CD4-positive, alpha-beta T cell (primary cell): Measurements from ENCODE around the gene TMEM54. TPM values are rescaled to one million over a fixed set of nuclear protein-coding genes. Genes with fewer than 3 reads are reported as not detected.

Experiments
- ATAC-seq: fragments of 200-7000 bp; cut with Tn5 transposase; one replicate; pipeline ENCODE4 v1.10.0; 2022; ENCODE audit warnings: mild to moderate bottlenecking; ENCODE audit not compliant: poor library complexity
- CTCF ChIA-PET: fragments of 350-600 bp; sonication (Branson Sonifier 250); formaldehyde crosslinking; loops from one replicate; lab custom pipeline; 2021; ENCODE audit warnings: antibody characterized with exemption, inconsistent platforms; lab: Charles Lee
- POLR2A ChIA-PET: fragments of 350-600 bp; sonication (Branson Sonifier 250); formaldehyde crosslinking; loops from one replicate; lab custom pipeline; 2021; ENCODE audit warnings: antibody characterized with exemption, inconsistent platforms; lab: Charles Lee
- DNase-seq, 14 experiments: peaks; one replicate each; pipeline ENCODE4 v3.0.0-alpha.2; 2013 to 2020; ENCODE audit warnings: mixed read lengths in 2 of 14
- H3K27ac ChIP-seq, 2 donors: one replicate each; pipeline versions ENCODE4 v1.5.1 to v1.7.0; 2013; ENCODE audit warnings: low read length in 2 of 2, low read depth in 1 of 2, mild to moderate bottlenecking in 1 of 2
- H3K27me3 ChIP-seq, 2 experiments: 1 replicate in 1 of 2; 2 replicates in 1 of 2; pipeline versions ENCODE4 v1.6.1 to v1.7.0; 2013; ENCODE audit warnings: low read length in 2 of 2, control low read depth in 1 of 2, mild to moderate bottlenecking in 1 of 2, moderate library complexity in 1 of 2; ENCODE audit not compliant: insufficient read depth in 2 of 2, control insufficient read depth in 1 of 2
- H3K36me3 ChIP-seq: one replicate; pipeline ENCODE4 v1.6.1; 2013; ENCODE audit warnings: low read length, control low read depth; ENCODE audit not compliant: insufficient read depth
- H3K4me1 ChIP-seq: one replicate; pipeline ENCODE4 v1.6.1; 2013; ENCODE audit warnings: low read length, control low read depth; ENCODE audit not compliant: insufficient read depth
- H3K4me3 ChIP-seq: one replicate; pipeline ENCODE4 v1.5.1; 2013; ENCODE audit warnings: mild to moderate bottlenecking, low read length, moderate library complexity
- H3K9me3 ChIP-seq, 2 experiments: 1 replicate in 1 of 2; 2 replicates in 1 of 2; pipeline versions ENCODE4 v1.6.1 to v1.7.0; 2013; ENCODE audit warnings: low read length in 2 of 2, mild to moderate bottlenecking in 2 of 2, control low read depth in 1 of 2, moderate library complexity in 1 of 2; ENCODE audit not compliant: control insufficient read depth in 1 of 2, insufficient read depth in 1 of 2
- H3K27ac Mint-ChIP-seq: one replicate; pipeline ENCODE4 v1.8.0; 2020; ENCODE audit warnings: mixed read lengths
- H3K27me3 Mint-ChIP-seq: one replicate; pipeline ENCODE4 v1.8.0; 2021; ENCODE audit warnings: mixed read lengths
- H3K36me3 Mint-ChIP-seq: one replicate; pipeline ENCODE4 v1.8.0; 2021; ENCODE audit warnings: low read depth, mixed read lengths
- H3K4me1 Mint-ChIP-seq: one replicate; pipeline ENCODE4 v1.8.0; 2021; ENCODE audit warnings: low read depth, mixed read lengths
- H3K4me3 Mint-ChIP-seq: one replicate; pipeline ENCODE4 v1.8.0; 2020; ENCODE audit warnings: mild to moderate bottlenecking, mixed read lengths
- H3K9me3 Mint-ChIP-seq: one replicate; pipeline ENCODE4 v1.8.0; 2020; ENCODE audit warnings: mixed read lengths
- intact Hi-C, 2 experiments: fragments of 100-400 bp; cut with DNase I in 1 of 2; cut with micrococcal nuclease in 1 of 2; formaldehyde crosslinking; loops; one replicate each; pipeline versions ENCODE4 v1.15.1 to v1.9.0; 2023 to 2025; cut with DNase I, micrococcal nuclease
- total RNA-seq, 174 experiments: library from RNA in 2 of 174; stranded (reverse) in 2 of 174; gene quantifications; one replicate each; pipeline ENCODE4 v1.2.3 and lab custom pipeline; 2021 to 2026
- TF ChIP-seq, protein P1 (sequence below): fragments of 200-600 bp; IDR thresholded peaks from one replicate; pipeline ENCODE4 v1.8.0; 2022; ENCODE audit warnings: antibody characterized with exemption, mild to moderate bottlenecking

TMEM54 gene
- total RNA-seq, 2 experiments from 2014 or later: not detected

DNA sequence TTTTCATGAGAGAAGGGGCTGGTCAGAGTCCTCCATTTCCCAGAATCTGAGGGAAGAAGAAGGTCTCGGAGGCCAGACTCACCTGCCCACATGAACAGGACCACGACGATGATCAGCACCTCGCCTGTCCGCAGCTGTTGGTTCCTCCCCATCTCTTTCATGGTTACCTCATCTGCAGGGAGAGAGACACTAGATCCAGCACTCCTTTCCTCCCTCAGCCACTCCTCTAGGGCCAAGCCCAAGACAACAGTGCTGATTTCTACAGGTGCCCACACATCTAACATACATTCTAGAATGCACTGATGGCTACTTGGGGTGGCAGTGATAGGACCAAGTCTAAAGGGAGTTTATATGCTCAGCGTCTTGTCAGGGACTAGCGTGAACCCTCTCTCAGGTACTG lies 33.5 kb downstream of the TMEM54 start:
- Histone ChIP-seq H3K27me3 (peaks cover 24 to 29% of the 10 kb centered on the region in 2 experiments), H3K9me3 (no peaks in the 10 kb centered on the region), H3K4me3 (no peak overlapping the region), H3K4me1 (peaks cover 16% of the 10 kb centered on the region), H3K27ac (no peak overlapping the region), H3K36me3 (no peaks in the 10 kb centered on the region)
- Mint-ChIP-seq H3K4me1 (peaks cover 15% of the 10 kb centered on the region), H3K9me3 (no peaks in the 10 kb centered on the region), H3K4me3 (no peak overlapping the region), H3K27me3 (peaks cover 39% of the 10 kb centered on the region), H3K36me3 (peaks cover 14% of the 10 kb centered on the region), H3K27ac (no peak overlapping the region)
- CTCF ChIA-PET: no interaction called here
- POLR2A ChIA-PET: no interaction called here
- intact Hi-C loops: no loop called here
- no peak for DNase-seq
- no peak for ATAC-seq
- TF ChIP-seq, protein P1, sequence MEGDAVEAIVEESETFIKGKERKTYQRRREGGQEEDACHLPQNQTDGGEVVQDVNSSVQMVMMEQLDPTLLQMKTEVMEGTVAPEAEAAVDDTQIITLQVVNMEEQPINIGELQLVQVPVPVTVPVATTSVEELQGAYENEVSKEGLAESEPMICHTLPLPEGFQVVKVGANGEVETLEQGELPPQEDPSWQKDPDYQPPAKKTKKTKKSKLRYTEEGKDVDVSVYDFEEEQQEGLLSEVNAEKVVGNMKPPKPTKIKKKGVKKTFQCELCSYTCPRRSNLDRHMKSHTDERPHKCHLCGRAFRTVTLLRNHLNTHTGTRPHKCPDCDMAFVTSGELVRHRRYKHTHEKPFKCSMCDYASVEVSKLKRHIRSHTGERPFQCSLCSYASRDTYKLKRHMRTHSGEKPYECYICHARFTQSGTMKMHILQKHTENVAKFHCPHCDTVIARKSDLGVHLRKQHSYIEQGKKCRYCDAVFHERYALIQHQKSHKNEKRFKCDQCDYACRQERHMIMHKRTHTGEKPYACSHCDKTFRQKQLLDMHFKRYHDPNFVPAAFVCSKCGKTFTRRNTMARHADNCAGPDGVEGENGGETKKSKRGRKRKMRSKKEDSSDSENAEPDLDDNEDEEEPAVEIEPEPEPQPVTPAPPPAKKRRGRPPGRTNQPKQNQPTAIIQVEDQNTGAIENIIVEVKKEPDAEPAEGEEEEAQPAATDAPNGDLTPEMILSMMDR: no peak

DNA sequence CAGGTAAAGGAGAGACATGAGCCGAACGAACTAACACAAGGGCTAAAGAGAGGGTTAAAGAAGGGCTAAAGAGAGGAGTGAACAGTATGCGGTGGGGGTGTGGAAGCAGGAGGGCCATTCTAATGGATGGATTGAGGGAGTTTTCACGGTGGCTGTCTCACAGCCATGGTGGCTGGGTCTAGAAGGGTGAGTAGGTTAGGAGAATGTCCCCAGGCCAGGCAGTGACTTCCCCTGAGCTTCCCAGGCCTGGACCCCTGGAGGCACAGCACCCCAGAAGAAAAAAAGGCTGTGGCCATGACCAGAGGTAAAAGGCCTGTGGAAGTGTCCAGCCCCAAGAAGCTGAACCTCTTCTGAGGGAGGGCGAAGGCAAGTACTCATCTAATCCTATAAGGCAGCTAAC lies 34.0 kb downstream of the TMEM54 start:
- ChIA-PET CTCF (no interaction called here), POLR2A (no interaction called here)
- Mint-ChIP-seq H3K4me3 (no peak overlapping the region), H3K27me3 (peaks cover 33% of the 10 kb centered on the region), H3K9me3 (no peaks in the 10 kb centered on the region), H3K4me1 (peaks cover 15% of the 10 kb centered on the region), H3K36me3 (peaks cover 19% of the 10 kb centered on the region), H3K27ac (no peak overlapping the region)
- intact Hi-C loops: no loop called here
- Histone ChIP-seq H3K27me3 (peaks cover 21 to 25% of the 10 kb centered on the region in 2 experiments), H3K27ac (no peak overlapping the region), H3K4me3 (no peak overlapping the region), H3K36me3 (peaks cover 2% of the 10 kb centered on the region), H3K9me3 (no peaks in the 10 kb centered on the region), H3K4me1 (peaks cover 12% of the 10 kb centered on the region)
- DNase-seq (no peak), ATAC-seq (no peak)
- TF ChIP-seq, protein P1: no peak

DNA sequence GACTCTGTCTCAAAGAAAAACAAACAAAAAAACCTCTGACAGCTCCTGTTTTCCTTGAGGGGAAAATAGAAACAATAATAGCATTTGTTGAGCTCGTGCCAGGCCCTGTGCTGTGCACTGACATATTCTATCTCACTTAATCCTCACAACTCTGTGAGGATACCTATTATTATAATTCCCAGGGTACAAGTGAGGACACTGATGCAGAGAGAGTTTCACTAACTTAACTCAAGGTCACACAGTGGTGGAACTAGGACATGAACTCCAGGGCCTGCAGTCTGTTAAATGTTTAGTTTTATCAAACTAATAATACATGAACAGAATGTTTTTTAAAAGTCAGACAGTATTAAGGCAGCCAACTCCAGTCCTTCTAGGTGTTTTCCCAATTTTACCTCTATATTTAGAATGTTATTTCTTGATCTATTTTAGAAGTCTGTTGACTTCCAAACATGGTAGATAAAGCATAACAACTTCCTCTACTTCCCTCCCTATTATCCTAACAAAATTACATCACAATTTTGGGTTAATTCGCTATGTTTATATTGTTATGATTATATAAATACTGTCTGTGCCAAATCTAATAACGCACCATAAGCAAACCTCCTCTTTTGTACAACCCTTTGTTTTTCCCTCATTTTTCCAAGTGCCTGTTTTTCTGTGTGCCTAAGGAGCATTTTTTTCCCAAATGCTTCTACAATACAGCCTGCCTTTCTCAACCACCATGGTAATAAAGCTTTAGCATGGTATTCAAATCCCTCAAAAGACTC lies 35.4 kb downstream of the TMEM54 start:
- H3K4me3 Mint-ChIP-seq: no peak overlapping the region
- ChIA-PET CTCF (no interaction called here), POLR2A (no interaction called here)
- Histone ChIP-seq H3K4me3 (no peak overlapping the region), H3K27ac (no peak overlapping the region), H3K4me1 (peaks cover 5% of the 10 kb centered on the region), H3K36me3 (peaks cover 10% of the 10 kb centered on the region), H3K27me3 (peaks cover 8 to 12% of the 10 kb centered on the region in 2 experiments), H3K9me3 (no peaks in the 10 kb centered on the region)
- H3K27ac Mint-ChIP-seq: no peak overlapping the region
- intact Hi-C loops: no loop called here
- TF ChIP-seq, protein P1: no peak
- peaks cover 22% of the 10 kb centered on the region for H3K27me3 Mint-ChIP-seq
- ATAC-seq: no peak
- DNase-seq: no peak
- peaks cover 9% of the 10 kb centered on the region for H3K4me1 Mint-ChIP-seq
- peaks cover 29% of the 10 kb centered on the region for H3K36me3 Mint-ChIP-seq
- no peaks in the 10 kb centered on the region for H3K9me3 Mint-ChIP-seq
